CD14-positive monocyte (primary cell): ENCODE data around the gene NME7. TPM values are rescaled to one million over a fixed set of nuclear protein-coding genes. Genes with fewer than 3 reads are reported as not detected.

Source experiments
- DNase-seq, 3 donors: peaks; one replicate each; pipeline ENCODE4 v3.0.0-alpha.2; 2011 to 2022
- H2AFZ ChIP-seq: 2 replicates; pipeline ENCODE4 v1.6.0; 2012; ENCODE audit warnings: mild to moderate bottlenecking, low read depth, low read length, inconsistent platforms; ENCODE audit not compliant: insufficient read depth, poor library complexity, severe bottlenecking
- H3K27ac ChIP-seq, 2 donors: 1 replicate in 1 of 2; 2 replicates in 1 of 2; pipeline ENCODE4 v1.5.1; 2012 to 2013; ENCODE audit warnings: low read length in 2 of 2, control low read depth in 1 of 2, inconsistent platforms in 1 of 2, low read depth in 1 of 2, mild to moderate bottlenecking in 1 of 2
- H3K27me3 ChIP-seq, 2 donors: one replicate each; pipeline versions ENCODE4 v1.6.0 to v1.6.1; 2011 to 2013; ENCODE audit warnings: low read length in 2 of 2; ENCODE audit not compliant: control insufficient read depth in 2 of 2, insufficient read depth in 2 of 2
- H3K36me3 ChIP-seq, 2 donors: replicated peaks in 1 of 2; 1 replicate in 1 of 2; 2 replicates in 1 of 2; pipeline versions ENCODE4 v1.5.1 to v1.6.1; 2012 to 2013; ENCODE audit warnings: low read length in 2 of 2, control low read depth in 1 of 2, inconsistent platforms in 1 of 2, mild to moderate bottlenecking in 1 of 2; ENCODE audit not compliant: insufficient read depth in 2 of 2, control insufficient read depth in 1 of 2
- H3K4me1 ChIP-seq, 2 donors: 1 replicate in 1 of 2; 2 replicates in 1 of 2; pipeline versions ENCODE4 v1.5.1 to v1.6.1; 2012 to 2013; ENCODE audit warnings: low read length in 2 of 2, control low read depth in 1 of 2, inconsistent platforms in 1 of 2, mild to moderate bottlenecking in 1 of 2, moderate library complexity in 1 of 2; ENCODE audit not compliant: insufficient read depth in 2 of 2, control insufficient read depth in 1 of 2
- H3K4me2 ChIP-seq: replicated peaks from 2 replicates; pipeline ENCODE3; 2012; ENCODE audit warnings: low read length, moderate library complexity, mild to moderate bottlenecking; ENCODE audit not compliant: poor library complexity, severe bottlenecking; ENCODE audit errors: extremely low read depth
- H3K4me3 ChIP-seq, 3 experiments: fragments of 200-600 bp in 1 of 3; sonication (generic) in 1 of 3; replicated peaks in 1 of 3; 1 replicate in 2 of 3; 2 replicates in 1 of 3; pipeline ENCODE4 v1.5.1; 2011 to 2013; ENCODE audit warnings: low read length in 3 of 3, mild to moderate bottlenecking in 3 of 3, control low read depth in 2 of 3, low read depth in 2 of 3, inconsistent platforms in 1 of 3, moderate library complexity in 1 of 3
- H3K79me2 ChIP-seq: 2 replicates; pipeline ENCODE4 v1.6.0; 2012; ENCODE audit warnings: mild to moderate bottlenecking, control low read depth, inconsistent platforms, low read length, moderate library complexity; ENCODE audit not compliant: insufficient read depth
- H3K9ac ChIP-seq: 2 replicates; pipeline ENCODE4 v1.6.0; 2017; ENCODE audit warnings: low read length, mild to moderate bottlenecking; ENCODE audit not compliant: insufficient read depth, poor library complexity, severe bottlenecking
- H3K9me3 ChIP-seq, 2 donors: replicated peaks in 1 of 2; 1 replicate in 1 of 2; 2 replicates in 1 of 2; pipeline versions ENCODE4 v1.5.1 to v1.6.1; 2012 to 2013; ENCODE audit warnings: low read length in 2 of 2, control low read depth in 1 of 2; ENCODE audit not compliant: control insufficient read depth in 1 of 2, insufficient read depth in 1 of 2
- H4K20me1 ChIP-seq: 2 replicates; pipeline ENCODE4 v1.6.0; 2012; ENCODE audit warnings: mild to moderate bottlenecking, low read length, control low read depth, moderate library complexity; ENCODE audit not compliant: insufficient read depth
- H3K27ac Mint-ChIP-seq, 7 donors: one replicate each; pipeline ENCODE4 v1.8.0; 2020; ENCODE audit warnings: mild to moderate bottlenecking in 7 of 7, mixed read lengths in 7 of 7, moderate library complexity in 6 of 7, inconsistent platforms in 2 of 7
- H3K27me3 Mint-ChIP-seq, 3 donors: one replicate each; pipeline ENCODE4 v1.8.0; 2021 to 2022; ENCODE audit warnings: low read depth in 3 of 3, mild to moderate bottlenecking in 3 of 3, mixed read lengths in 3 of 3, moderate library complexity in 3 of 3, inconsistent platforms in 1 of 3
- H3K36me3 Mint-ChIP-seq, 2 donors: one replicate each; pipeline ENCODE4 v1.8.0; 2020; ENCODE audit warnings: mixed read lengths in 2 of 2, inconsistent platforms in 1 of 2, mild to moderate bottlenecking in 1 of 2
- H3K4me1 Mint-ChIP-seq: one replicate; pipeline ENCODE4 v1.8.0; 2020; ENCODE audit warnings: mild to moderate bottlenecking, mixed read lengths
- H3K4me3 Mint-ChIP-seq, 2 donors: one replicate each; pipeline ENCODE4 v1.8.0; 2020; ENCODE audit warnings: mild to moderate bottlenecking in 2 of 2, mixed read lengths in 2 of 2, moderate library complexity in 1 of 2
- H3K9me3 Mint-ChIP-seq, 7 donors: one replicate each; pipeline ENCODE4 v1.8.0; 2020 to 2022; ENCODE audit warnings: mixed read lengths in 7 of 7, mild to moderate bottlenecking in 6 of 7, moderate library complexity in 6 of 7, inconsistent platforms in 2 of 7
- WGBS: methylation state at CpG from one replicate; pipeline ENCODE4 v1.1.5; 2013; ENCODE audit warnings: missing lambda C conversion rate; ENCODE audit not compliant: insufficient coverage; 5-methylcytosine and 5-hydroxymethylcytosine counted together
- intact Hi-C, 2 donors: fragments of 100-400 bp; cut with micrococcal nuclease; formaldehyde crosslinking; loops; one replicate each; pipeline versions ENCODE4 v1.15.0 to v1.15.1; 2023
- polyA plus RNA-seq, 3 donors: library from polyadenylated mRNA; depleted of rRNA in 1 of 3; unstranded in 2 of 3; stranded (reverse) in 1 of 3; fragments of 300-500 nt in 2 of 3; fragments of >200 nt in 1 of 3; fragmentation: Illumina TruSeq in 2 of 3; gene quantifications; 1 replicate in 2 of 3; 2 replicates in 1 of 3; pipeline ENCODE4 v1.2.3, GENCODE V29; 2012 to 2021
- TF ChIP-seq, protein P1 (sequence below): fragments of 200-600 bp; IDR thresholded peaks from one replicate; pipeline ENCODE4 v1.8.0; 2022; ENCODE audit warnings: antibody characterized with exemption, mild to moderate bottlenecking

NME7 gene
- polyA plus RNA-seq, 3 donors = 3.5 to 8.0 (median 6.0) TPM

DNA sequence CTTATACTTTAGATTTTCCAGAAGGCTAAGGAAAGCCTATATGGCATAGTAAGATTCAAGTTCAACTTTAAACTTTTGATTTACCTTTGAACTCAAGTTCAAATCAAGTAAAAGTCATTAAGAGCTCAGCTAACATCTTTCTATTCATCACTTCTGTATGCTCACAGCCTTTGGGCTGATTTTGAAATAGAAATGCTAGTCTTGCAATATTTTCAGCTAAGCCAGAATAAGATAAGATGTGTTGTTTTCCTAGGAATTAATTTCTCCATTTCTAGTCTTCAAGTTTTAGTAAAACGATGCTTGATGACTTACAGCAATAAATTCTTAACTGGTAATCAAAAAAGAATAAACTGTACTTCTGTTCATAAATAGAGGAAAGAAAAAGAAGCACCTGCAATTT lies 225.5 kb downstream of the NME7 start:
- no peak for DNase-seq
- Mint-ChIP-seq H3K27me3 (no peaks in the 10 kb centered on the region), H3K36me3 (no peaks in the 10 kb centered on the region), H3K4me3 (no peak overlapping the region), H3K9me3 (no peaks in the 10 kb centered on the region), H3K27ac (no peak overlapping the region), H3K4me1 (no peaks in the 10 kb centered on the region)
- no CpG with 5 or more reads among the region's 1 CpG for WGBS
- TF ChIP-seq, protein P1, sequence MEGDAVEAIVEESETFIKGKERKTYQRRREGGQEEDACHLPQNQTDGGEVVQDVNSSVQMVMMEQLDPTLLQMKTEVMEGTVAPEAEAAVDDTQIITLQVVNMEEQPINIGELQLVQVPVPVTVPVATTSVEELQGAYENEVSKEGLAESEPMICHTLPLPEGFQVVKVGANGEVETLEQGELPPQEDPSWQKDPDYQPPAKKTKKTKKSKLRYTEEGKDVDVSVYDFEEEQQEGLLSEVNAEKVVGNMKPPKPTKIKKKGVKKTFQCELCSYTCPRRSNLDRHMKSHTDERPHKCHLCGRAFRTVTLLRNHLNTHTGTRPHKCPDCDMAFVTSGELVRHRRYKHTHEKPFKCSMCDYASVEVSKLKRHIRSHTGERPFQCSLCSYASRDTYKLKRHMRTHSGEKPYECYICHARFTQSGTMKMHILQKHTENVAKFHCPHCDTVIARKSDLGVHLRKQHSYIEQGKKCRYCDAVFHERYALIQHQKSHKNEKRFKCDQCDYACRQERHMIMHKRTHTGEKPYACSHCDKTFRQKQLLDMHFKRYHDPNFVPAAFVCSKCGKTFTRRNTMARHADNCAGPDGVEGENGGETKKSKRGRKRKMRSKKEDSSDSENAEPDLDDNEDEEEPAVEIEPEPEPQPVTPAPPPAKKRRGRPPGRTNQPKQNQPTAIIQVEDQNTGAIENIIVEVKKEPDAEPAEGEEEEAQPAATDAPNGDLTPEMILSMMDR = no peak
- Histone ChIP-seq H3K4me2 (no peak overlapping the region), H4K20me1 (no peaks in the 10 kb centered on the region), H3K27me3 (no peaks in the 10 kb centered on the region), H3K9me3 (no peaks in the 10 kb centered on the region), H3K4me3 (no peak overlapping the region), H3K4me1 (no peaks in the 10 kb centered on the region), H3K36me3 (no peaks in the 10 kb centered on the region), H3K27ac (no peak overlapping the region), H3K9ac (no peak overlapping the region), H3K79me2 (no peaks in the 10 kb centered on the region), H2AFZ (no peak overlapping the region)
- intact Hi-C loops = no loop called here

DNA sequence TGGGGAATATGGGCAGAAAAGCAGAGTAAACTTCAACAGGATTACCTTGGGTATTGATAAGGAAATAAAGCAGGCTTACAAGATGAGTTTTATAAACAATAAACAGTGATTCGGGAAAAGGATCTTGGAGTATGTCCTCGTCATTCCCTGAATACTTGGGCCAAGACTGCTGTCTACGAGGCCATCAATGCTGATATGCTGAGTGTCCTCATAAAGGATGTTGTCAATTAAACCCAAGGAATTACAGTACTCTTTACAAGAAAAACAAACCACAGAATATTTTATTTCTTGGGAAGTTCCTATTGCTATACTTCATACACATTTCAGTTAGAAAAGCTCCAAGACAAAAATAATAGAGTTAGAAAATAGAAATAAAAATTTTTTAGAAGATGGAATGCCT lies 226.2 kb downstream of the NME7 start:
- H3K9me3 Mint-ChIP-seq = no peaks in the 10 kb centered on the region
- Histone ChIP-seq H3K36me3 (no peaks in the 10 kb centered on the region), H3K9me3 (no peaks in the 10 kb centered on the region), H3K27me3 (no peaks in the 10 kb centered on the region), H4K20me1 (no peaks in the 10 kb centered on the region), H3K4me1 (no peaks in the 10 kb centered on the region), H3K79me2 (no peaks in the 10 kb centered on the region), H3K9ac (no peak overlapping the region), H3K27ac (no peak overlapping the region), H2AFZ (no peak overlapping the region), H3K4me3 (no peak overlapping the region), H3K4me2 (no peak overlapping the region)
- no peak for DNase-seq
- H3K27ac Mint-ChIP-seq = no peak overlapping the region
- TF ChIP-seq, protein P1 = no peak
- intact Hi-C loops = no loop called here
- no peak overlapping the region for H3K4me3 Mint-ChIP-seq
- 100% methylated on average over 1 of the region's 3 CpGs for WGBS
- H3K36me3 Mint-ChIP-seq = no peaks in the 10 kb centered on the region
- H3K27me3 Mint-ChIP-seq = no peaks in the 10 kb centered on the region
- no peaks in the 10 kb centered on the region for H3K4me1 Mint-ChIP-seq
